Uterus (tissue), 4 donors: ENCODE data around the gene GGT5. TPM values are rescaled to one million over a fixed set of nuclear protein-coding genes. Genes with fewer than 3 reads are reported as not detected.

Experiments used
- DNase-seq, 2 donors: peaks; one replicate each; pipeline ENCODE4 v3.0.0-alpha.2; 2019 to 2020
- H3K27ac ChIP-seq, 2 donors: fragments of 200-600 bp; sonication (generic); 1 replicate in 1 of 2; 2 replicates in 1 of 2; pipeline ENCODE4 v1.5.1; 2016 to 2018
- H3K27me3 ChIP-seq, 2 donors: fragments of 200-600 bp; sonication (generic); one replicate each; pipeline ENCODE4 v1.5.1; 2018 to 2019; ENCODE audit warnings: control low read depth in 1 of 2
- H3K36me3 ChIP-seq, 2 donors: fragments of 200-600 bp; sonication (generic); one replicate each; pipeline ENCODE4 v1.5.1; 2019; ENCODE audit warnings: control low read depth in 1 of 2
- H3K4me1 ChIP-seq, 2 donors: fragments of 200-600 bp; sonication (generic); one replicate each; pipeline ENCODE4 v1.5.1; 2018 to 2019; ENCODE audit warnings: control low read depth in 1 of 2
- H3K4me3 ChIP-seq, 2 donors: fragments of 200-600 bp; sonication (generic); 1 replicate in 1 of 2; 2 replicates in 1 of 2; pipeline ENCODE4 v1.5.1; 2018 to 2019; ENCODE audit warnings: mild to moderate bottlenecking in 1 of 2
- H3K9me3 ChIP-seq, 2 donors: fragments of 200-600 bp; sonication (generic); one replicate each; pipeline ENCODE4 v1.5.1; 2019; ENCODE audit warnings: control low read depth in 1 of 2
- CTCF ChIP-seq, 4 experiments: fragments of 200-600 bp in 2 of 4; fragments of 450-650 bp in 2 of 4; sonication (generic) in 2 of 4; IDR thresholded peaks; one replicate each; pipeline ENCODE4 v1.5.1; 2016 to 2019; ENCODE audit warnings: antibody characterized with exemption in 4 of 4, mild to moderate bottlenecking in 2 of 4, moderate library complexity in 1 of 4
- POLR2A ChIP-seq, 2 donors: fragments of 450-650 bp; IDR thresholded peaks; one replicate each; pipeline ENCODE4 v1.6.1; 2016; ENCODE audit warnings: antibody characterized with exemption in 2 of 2, mild to moderate bottlenecking in 1 of 2, moderate library complexity in 1 of 2
- intact Hi-C: fragments of 100-400 bp; cut with DNase I; formaldehyde crosslinking; loops from one replicate; pipeline ENCODE4 v1.15.1; 2023; ENCODE audit warnings: low total_unique reads
- total RNA-seq, 4 donors: library from RNA; depleted of rRNA in 3 of 4; stranded (reverse); fragments of >200 nt in 3 of 4; gene quantifications; one replicate each; pipeline versions ENCODE4 v1.1.0 to v1.2.4, GENCODE V29; 2014 to 2023
- donor health status: DM: yes; HTN: yes; CAD: no.

Gene GGT5
- total RNA-seq, 4 donors from 2014 or later, result 4.1 to 95.9 (median 54.9) TPM

GRCh38 chr22:24181088-24181995, 63.5 kb downstream of the GGT5 start, which contains the start of gene SUSD2:
SUSD2 (plus strand) TSS chr22:24181487; CDS start chr22:24181520, 33 bp downstream.
- H3K36me3 ChIP-seq, result no peaks in the 10 kb centered on the region
- intact Hi-C loops, result no loop called here
- peak within 1 kb of the TSS; percentile 41 to 47 for H3K27ac ChIP-seq
- peak within 1 kb of the TSS in 1 of 2 donors; percentile 1 for H3K4me3 ChIP-seq
- no peaks in the 10 kb centered on the region for H3K9me3 ChIP-seq
- H3K4me1 ChIP-seq, result no peaks in the 10 kb centered on the region
- TF ChIP-seq POLR2A (IDR thresholded peaks at IDR 0.05) (no peak), CTCF (IDR thresholded peaks at IDR 0.05) (no peak)
- DNase-seq, result no peak
- H3K27me3 ChIP-seq, result no peaks in the 10 kb centered on the region

- Histone ChIP-seq H3K27ac (peak overlapping the region; percentile 41 to 47), H3K4me3 (no peak overlapping the region), H3K9me3 (no peaks in the 10 kb centered on the region), H3K36me3 (no peaks in the 10 kb centered on the region), H3K27me3 (no peaks in the 10 kb centered on the region), H3K4me1 (no peaks in the 10 kb centered on the region)
- DNase-seq, result no peak
- intact Hi-C loops, result no loop called here
- TF ChIP-seq CTCF (IDR thresholded peaks at IDR 0.05) (no peak), POLR2A (IDR thresholded peaks at IDR 0.05) (no peak)
Measured at GRCh38 chr22:24180316-24181087, 64.4 kb downstream of the GGT5 start.

- DNase-seq, result no peak
- Histone ChIP-seq H3K36me3 (no peaks in the 10 kb centered on the region), H3K4me1 (peaks cover 0 to 8% of the 10 kb centered on the region in 2 donors), H3K9me3 (no peaks in the 10 kb centered on the region), H3K27me3 (no peaks in the 10 kb centered on the region), H3K27ac (peak overlapping the region in 1 of 2 donors; percentile 23), H3K4me3 (no peak overlapping the region)
- intact Hi-C loops, result loop anchor here (10.0 kb wide), 1 partner anchor 75 kb away; no protein-coding TSS in a partner anchor
- TF ChIP-seq POLR2A (IDR thresholded peaks at IDR 0.05) (no peak), CTCF (IDR thresholded peaks at IDR 0.05) (no peak)
Measured at GRCh38 chr22:24179478-24180210, 65.2 kb downstream of the GGT5 start.

- no peaks in the 10 kb centered on the region for H3K36me3 ChIP-seq
Measured at GRCh38 chr22:24178502-24179440, 66.1 kb downstream of the GGT5 start.

More at GRCh38 chr22:24178502-24179440, 66.1 kb downstream of the GGT5 start:
- no peak for TF ChIP-seq POLR2A (IDR thresholded peaks at IDR 0.05)
- TF ChIP-seq CTCF (IDR thresholded peaks at IDR 0.05), result peak in 1 of 4 experiments; percentile 5
- Histone ChIP-seq H3K4me3 (no peak overlapping the region), H3K4me1 (peaks cover 0 to 8% of the 10 kb centered on the region in 2 donors), H3K9me3 (no peaks in the 10 kb centered on the region), H3K27ac (peak overlapping the region; percentile 23 to 37), H3K27me3 (no peaks in the 10 kb centered on the region)
- intact Hi-C loops, result loop anchor here (10.0 kb wide), 1 partner anchor 74 kb away; no protein-coding TSS in a partner anchor
- DNase-seq, result no peak
